ENCODE measurements around the gene BNIPL. TPM values are rescaled to one million over a fixed set of nuclear protein-coding genes. Genes with fewer than 3 reads are reported as not detected.
A peak's percentile ranks its signal among the peaks of the same experiment; 100 is the strongest.

The BNIPL gene
- total and polyA plus RNA-seq, 12 donors = 0.05 to 2.4 (median 0.27) TPM; not detected in 3

DNA sequence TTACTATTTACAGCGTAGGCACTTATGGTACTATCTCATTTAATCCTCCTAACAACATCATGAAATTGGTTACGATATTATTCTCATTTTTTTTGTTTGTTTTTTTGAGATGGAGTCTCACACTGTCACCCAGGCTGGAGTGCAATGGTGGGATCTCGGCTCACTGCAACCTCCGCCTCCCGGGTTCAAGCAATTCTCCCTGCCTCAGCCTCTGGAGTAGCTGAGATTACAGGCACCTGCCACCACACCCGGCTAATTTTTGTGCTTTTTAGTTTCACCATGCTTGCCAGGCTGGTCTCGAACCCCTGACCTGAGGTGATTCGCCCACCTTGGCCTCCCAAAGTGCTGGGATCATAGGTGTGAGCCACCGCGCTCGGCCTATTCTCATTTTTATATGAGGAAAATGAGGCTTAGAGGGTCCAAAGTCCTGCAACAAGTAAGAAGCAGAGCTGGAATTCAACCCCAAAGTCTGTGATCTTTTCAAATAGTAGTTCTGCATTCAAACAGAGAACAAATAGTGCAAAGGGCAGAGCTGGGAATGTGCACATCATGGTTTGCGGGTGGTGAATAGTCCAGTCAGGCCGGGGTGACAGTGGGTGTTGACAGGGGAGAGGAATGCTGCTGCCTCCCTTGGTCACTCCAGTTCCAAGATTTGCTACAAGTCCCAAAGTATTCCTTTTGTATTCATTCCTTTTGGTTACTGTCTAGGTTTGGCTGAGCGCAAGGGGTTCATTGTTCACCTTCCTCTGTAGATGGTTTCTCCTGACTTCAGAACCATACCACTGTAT is 23.5 kb upstream of the BNIPL start:
- no peaks in the 10 kb centered on the region for H3K27me3 ChIP-seq
- no peaks in the 10 kb centered on the region for H3K9me3 ChIP-seq (replicated peaks in 1 of 3)
- peak overlapping the region in 3 of 5 donors; percentile 30 to 74 (median 63) for H3K27ac ChIP-seq
- TF ChIP-seq POLR2A (IDR thresholded peaks at IDR 0.05) = no peak
- no peak for TF ChIP-seq CTCF (IDR thresholded peaks at IDR 0.05)
- no peak overlapping the region for H3K4me3 ChIP-seq
- peaks cover 5 to 41% of the 10 kb centered on the region in 2 donors for H3K4me1 ChIP-seq (replicated peaks in 1 of 2)
- peak in 3 of 7 donors; percentile 19 to 42 (median 41) for DNase-seq
- 89 to 93% (median 91%) methylated on average over 14 of the region's 14 CpGs for WGBS, 4 donors
- H3K36me3 ChIP-seq (replicated peaks in 1 of 2) = peaks cover 0 to 2% of the 10 kb centered on the region in 2 donors
- intact Hi-C loops (cut with DNase I) = no loop called here

DNA sequence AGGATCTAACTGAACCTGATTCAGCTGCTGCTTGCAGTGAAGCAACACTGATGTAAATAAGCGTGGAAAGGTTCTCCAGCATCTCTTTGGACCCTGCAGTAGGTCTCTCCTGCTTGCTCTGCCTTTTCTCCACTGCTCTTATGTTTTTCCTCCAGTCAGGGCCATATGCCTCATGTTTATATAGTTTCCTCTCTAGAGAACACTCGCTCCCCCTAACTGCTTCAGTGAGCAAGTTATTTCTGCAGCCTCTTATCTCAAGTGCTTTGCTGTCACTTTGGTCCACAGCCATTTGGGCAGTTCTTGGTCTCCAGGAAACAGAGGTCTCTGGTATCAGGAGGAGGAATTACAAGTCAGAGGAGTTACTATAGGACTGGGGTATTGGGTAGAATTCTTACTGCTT is 22.9 kb upstream of the BNIPL start:
- no peaks in the 10 kb centered on the region for H3K27me3 ChIP-seq
- peak in 4 of 7 donors; percentile 46 to 62 (median 57) for DNase-seq
- H3K27ac ChIP-seq = peak overlapping the region in 3 of 5 donors; percentile 30 to 74 (median 63)
- H3K4me3 ChIP-seq = no peak overlapping the region
- intact Hi-C loops (cut with DNase I) = no loop called here
- TF ChIP-seq POLR2A (IDR thresholded peaks at IDR 0.05) (no peak), CTCF (IDR thresholded peaks at IDR 0.05) (no peak)
- WGBS, 4 donors = 42 to 44% (median 43%) methylated on average over 2 of the region's 2 CpGs
- H3K9me3 ChIP-seq (replicated peaks in 1 of 3) = no peaks in the 10 kb centered on the region
- H3K36me3 ChIP-seq (replicated peaks in 1 of 2) = peaks cover 0 to 9% of the 10 kb centered on the region in 2 donors
- peaks cover 4 to 40% of the 10 kb centered on the region in 2 donors for H3K4me1 ChIP-seq (replicated peaks in 1 of 2)

GRCh38 chr1:151024540-151025146 is 11.7 kb upstream of the BNIPL start:
- TF ChIP-seq POLR2A (IDR thresholded peaks at IDR 0.05) (no peak), CTCF (IDR thresholded peaks at IDR 0.05) (peak; percentile 61 to 85 (median 74))
- 15 to 23% (median 18%) methylated on average over 5 to 6 of the region's 6 CpGs for WGBS, 4 donors
- H3K4me1 ChIP-seq (replicated peaks in 1 of 2) = peaks cover 0 to 5% of the 10 kb centered on the region in 2 donors
- peak; percentile 79 to 93 (median 88) for DNase-seq
- intact Hi-C loops (cut with DNase I) = loop anchor here in 1 of 2 donors (10.0 kb wide), 1 partner anchor 130 kb away; the partner anchor contains the start of gene TNFAIP8L2
- H3K27ac ChIP-seq = peak overlapping the region in 1 of 5 donors; percentile 41
- no peaks in the 10 kb centered on the region for H3K9me3 ChIP-seq (replicated peaks in 1 of 3)
- no peaks in the 10 kb centered on the region for H3K27me3 ChIP-seq
- peaks cover 0 to 33% of the 10 kb centered on the region in 2 donors for H3K36me3 ChIP-seq (replicated peaks in 1 of 2)
- H3K4me3 ChIP-seq = no peak overlapping the region

DNA sequence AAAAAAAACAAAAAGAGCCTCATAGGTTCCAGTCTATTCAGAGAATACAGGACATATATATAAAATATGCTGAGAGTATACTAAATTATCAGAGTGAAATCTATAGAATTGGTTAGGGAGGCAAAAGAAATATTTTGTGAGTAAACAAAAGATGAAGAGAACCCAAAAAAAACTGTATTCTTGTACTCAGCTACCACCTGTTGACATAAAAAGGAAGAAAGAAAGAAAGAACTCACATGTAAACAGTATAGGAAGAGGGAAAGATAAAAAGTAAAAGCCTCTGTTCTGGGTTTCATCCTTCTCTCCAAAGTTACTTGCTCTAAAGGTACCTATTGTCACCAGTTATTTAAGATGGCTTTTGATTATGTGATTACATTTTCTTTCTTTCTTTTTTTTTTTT is 9.9 kb upstream of the BNIPL start:
- no peak for TF ChIP-seq POLR2A (IDR thresholded peaks at IDR 0.05)
- TF ChIP-seq CTCF (IDR thresholded peaks at IDR 0.05) = no peak
- H3K36me3 ChIP-seq (replicated peaks in 1 of 2) = peaks cover 0 to 49% of the 10 kb centered on the region in 2 donors

More for the DNA sequence above, 9.9 kb upstream of the BNIPL start:
- H3K9me3 ChIP-seq (replicated peaks in 1 of 3) = no peaks in the 10 kb centered on the region
- intact Hi-C loops (cut with DNase I) = loop anchor here in 1 of 2 donors (10.0 kb wide), 1 partner anchor 128 kb away; the partner anchor contains the start of gene TNFAIP8L2
- no peak overlapping the region for H3K4me3 ChIP-seq
- H3K27me3 ChIP-seq = no peaks in the 10 kb centered on the region
- no peak for DNase-seq
- no peak overlapping the region for H3K27ac ChIP-seq
- H3K4me1 ChIP-seq (replicated peaks in 1 of 2) = peaks cover 0 to 5% of the 10 kb centered on the region in 2 donors

Data from adrenal gland (tissue), 12 donors.